Caki2 (cell line): Measurements from ENCODE around the gene KREMEN2. TPM values are rescaled to one million over a fixed set of nuclear protein-coding genes. Genes with fewer than 3 reads are reported as not detected.
"Not testable (repeated sequence)": the region's sequence is repeated elsewhere in the genome, so short reads cannot be mapped to it uniquely, and the experiment has no call there.

ENCODE experiments used
- DNase-seq: peaks from one replicate; pipeline ENCODE4 v3.0.0-alpha.2; 2015; ENCODE audit warnings: low read depth
- in situ Hi-C: cut with HindIII; loops from 2 replicates; pipeline ENCODE4 v1.10.0; 2016; ENCODE audit warnings: low sequenced_read_pairs, low pct_unique_long_range_greater_than_20kb, mixed read lengths
- total RNA-seq: library from RNA; depleted of rRNA; stranded (reverse); fragments of >200 nt; shearing (Covaris generic); gene quantifications from 2 replicates; pipeline ENCODE4 v1.2.3, GENCODE V29; 2014; ENCODE audit warnings: low replicate concordance

Gene KREMEN2
- total RNA-seq, 1 experiment from 2014 or later: 18.2 TPM

DNA sequence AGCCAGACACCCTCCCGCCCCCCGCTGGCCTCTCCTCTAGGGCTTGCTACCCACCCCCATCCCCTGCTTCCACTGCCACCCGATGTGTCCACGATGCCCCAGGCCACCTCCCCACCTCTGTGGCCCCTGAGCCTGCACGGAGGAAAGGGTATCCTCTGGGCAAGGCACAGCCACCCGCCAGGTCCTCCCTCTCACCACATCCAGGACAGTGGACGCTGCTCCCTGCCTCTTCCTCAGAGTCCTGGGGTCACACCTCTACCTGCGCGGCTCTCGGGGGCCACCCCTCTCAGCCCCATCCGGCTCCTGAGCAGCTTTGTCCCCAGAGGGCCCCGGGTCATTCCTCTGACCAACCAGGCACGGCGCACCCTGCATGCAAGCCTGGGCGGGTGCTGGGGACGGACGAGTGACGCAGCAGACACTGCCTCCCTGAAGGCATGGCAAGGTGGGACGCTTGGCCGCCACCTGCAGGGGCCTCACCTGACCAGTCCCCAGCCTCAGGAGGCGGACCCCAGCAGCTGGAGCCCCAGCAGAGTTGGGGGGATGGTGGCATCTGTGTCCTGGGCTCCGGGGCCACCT lies 27.6 kb upstream of the KREMEN2 start:
- DNase-seq: no peak
- in situ Hi-C loops: no loop called here

DNA sequence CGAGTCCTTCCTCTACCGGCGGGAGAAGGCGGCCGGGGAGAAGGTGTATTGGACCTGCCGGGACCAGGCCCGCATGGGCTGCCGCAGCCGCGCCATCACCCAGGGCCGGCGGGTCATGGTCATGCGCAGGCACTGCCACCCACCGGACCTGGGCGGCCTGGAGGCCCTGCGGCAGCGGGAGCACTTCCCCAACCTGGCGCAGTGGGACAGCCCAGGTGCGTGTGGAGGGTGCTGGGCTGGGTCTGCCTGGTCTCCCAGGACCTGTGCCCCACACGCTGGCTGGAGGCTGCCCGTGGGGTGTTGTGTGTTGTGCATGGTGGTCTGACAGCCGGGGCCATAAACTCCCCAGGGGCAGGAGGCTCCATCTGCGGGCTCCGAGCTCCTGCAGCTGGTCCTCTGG lies 26.9 kb upstream of the KREMEN2 start:
- in situ Hi-C loops: no loop called here

DNA sequence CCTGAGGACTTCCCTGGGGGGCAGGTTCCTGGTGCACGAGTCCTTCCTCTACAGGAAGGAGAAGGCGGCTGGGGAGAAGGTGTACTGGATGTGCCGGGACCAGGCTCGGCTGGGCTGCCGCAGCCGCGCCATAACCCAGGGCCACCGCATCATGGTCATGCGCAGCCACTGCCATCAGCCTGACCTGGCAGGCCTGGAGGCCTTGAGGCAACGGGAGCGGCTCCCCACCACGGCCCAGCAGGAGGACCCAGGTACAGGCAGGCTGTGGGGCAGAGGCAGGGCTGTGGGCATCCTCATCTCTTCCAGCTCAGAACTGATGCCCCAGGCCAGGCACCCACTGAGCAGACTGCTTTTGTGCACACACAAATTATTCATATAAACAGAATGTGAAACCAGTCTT lies 25.9 kb upstream of the KREMEN2 start:
- in situ Hi-C loops: no loop called here
- no peak for DNase-seq

More for the DNA sequence above, 26.9 kb upstream of the KREMEN2 start:
- no peak for DNase-seq

DNA sequence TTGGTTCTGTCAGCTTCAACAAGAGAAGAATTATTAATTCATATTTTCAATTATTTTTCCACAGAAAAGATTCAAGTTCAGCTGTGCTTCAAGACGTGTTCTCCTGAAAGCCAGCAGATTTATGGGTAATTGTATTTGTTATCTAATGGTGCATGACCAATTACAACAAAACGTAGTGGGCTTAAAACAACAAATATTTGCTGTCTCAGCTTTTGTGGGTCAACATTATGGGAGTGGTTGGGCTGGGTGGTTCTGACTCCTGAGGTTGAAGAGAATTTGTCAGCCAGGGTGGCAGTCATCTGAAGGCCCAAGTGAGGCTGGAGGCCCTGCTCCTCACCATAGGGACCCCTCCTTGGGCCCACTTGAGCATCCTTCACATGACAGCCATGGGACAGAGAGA lies 24.1 kb upstream of the KREMEN2 start:
- in situ Hi-C loops: no loop called here
- no peak for DNase-seq

DNA sequence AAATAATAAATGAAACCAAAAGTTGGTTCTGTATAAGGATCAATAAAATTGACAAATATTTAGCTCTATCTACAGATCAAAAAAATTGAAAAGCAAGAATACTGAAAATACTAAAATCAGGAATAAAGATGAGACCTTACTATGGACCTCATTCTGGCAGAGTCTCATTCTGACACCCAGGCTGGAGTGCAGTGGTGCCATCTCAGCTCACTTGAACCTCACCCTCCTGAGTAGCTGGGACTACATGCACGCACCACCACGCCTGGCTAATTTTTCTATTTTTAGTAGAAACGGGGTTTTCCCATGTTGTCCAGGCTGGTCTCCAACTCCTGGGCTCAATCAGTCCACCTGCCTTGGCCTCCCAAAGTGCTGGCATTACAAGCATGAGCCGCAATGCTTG lies 22.0 kb upstream of the KREMEN2 start:
- in situ Hi-C loops: no loop called here
- DNase-seq: no peak

DNA sequence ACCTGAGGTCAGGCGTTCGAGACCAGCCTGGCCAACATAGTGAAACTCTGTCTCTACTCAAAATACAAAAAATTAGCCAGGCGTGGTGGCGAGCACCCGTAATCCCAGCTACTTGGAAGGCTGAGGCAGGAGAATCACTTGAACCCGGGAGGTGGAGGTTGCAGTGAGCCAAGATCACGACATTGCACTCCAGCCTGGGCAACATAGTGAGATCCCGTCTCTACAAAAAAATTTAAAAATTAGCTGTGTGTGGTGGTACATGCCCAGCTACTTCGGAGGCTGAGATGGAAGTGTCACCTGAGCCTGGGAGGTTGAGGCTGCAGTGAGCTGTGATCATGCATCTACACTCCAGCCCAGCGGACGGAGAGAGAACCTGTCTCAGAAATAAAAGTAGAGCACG lies 20.4 kb upstream of the KREMEN2 start:
- DNase-seq, in situ Hi-C loops: not testable (repeated sequence)

DNA sequence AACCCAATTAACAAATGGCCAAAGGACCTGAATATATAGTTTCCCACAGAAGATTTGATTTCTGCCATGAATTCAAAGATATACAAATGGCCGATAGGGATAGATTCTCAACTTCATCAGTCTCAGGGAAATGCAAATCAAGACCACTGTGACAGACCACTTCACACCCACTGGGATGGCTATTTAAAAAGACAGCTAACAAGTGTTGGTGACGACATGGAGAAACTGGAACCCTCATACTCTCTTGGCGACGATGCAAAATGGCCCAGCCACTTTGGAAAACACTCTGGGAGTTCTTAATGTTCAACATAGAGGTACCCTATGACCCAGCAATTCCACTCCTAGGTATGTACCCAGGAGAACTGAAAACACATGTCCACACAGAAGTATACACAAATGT lies 17.4 kb upstream of the KREMEN2 start:
- in situ Hi-C loops: no loop called here
- DNase-seq: no peak

DNA sequence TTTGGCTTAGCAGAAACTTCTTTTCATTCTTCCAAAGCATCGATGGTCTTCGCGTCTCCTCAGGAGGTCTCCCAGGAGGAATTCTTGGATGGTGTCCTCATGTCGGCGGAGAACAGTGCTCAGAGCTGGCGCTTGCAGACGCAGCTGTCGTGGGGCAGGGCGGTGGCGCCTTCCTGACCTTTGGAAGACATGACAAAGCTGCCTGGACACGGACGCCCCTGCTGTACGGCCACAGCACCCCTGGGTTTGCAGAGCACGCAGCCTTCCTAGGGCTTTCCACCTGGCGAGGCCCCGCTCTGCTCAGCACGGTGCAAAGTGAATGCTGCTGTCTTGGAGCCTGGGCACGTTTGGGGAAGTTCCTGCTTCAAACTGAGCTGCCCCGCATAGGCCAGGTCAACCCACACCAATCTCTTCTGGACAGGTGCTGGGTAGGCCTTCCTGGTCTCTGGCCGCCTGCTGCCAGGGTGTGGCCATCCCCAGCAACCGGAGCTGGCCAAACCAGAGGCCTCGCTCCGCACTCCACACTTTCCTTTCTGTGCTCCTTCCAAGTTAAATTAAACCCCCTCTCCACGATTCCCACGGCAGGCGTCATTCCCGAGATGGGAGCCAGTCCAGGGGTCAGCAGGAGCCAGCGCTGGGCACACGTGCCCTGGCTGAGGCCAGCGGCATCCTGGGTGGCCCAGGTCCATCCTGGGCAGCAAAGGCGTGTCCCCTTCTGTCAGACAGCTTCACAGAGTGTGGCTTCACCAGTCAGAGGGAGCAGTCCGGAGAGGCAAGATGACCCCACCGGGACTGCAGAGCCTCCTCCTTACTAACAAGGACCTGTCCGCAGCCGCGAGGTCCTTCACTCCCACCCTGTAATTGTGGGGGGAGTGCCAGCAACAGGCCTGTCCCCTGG lies 15.0 kb upstream of the KREMEN2 start:
- no peak for DNase-seq
- in situ Hi-C loops: no loop called here

DNA sequence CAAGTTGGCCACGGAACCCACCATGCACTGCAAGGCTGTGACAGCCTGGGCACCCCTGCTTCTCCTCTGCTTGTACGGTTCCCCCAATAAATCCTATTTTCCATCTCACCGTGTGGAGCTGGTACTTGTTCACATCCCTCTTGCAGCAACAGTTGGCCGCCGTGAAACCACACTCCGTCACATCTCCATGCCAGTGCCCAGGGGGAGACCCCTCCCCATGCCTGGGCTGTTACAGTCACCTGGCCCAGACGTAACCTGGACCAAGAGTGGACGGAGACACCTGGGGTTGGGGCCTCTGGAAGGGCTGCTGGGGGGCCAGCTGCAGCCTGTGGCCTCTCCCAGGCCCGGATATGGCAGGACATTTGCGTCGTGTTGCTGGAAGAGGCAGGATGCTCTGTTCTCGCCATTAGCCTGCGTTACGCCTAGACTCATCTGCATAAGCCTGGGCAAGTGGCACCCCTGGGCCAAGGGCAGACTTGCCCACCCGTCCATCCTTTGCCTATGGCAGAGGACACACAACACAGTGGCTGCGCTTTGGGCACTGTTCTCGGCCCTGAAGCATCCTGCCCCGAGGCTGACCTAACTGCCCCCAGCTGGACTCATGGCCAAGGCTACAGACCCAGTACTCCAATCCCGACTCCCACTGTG lies 14.2 kb upstream of the KREMEN2 start:
- DNase-seq: no peak
- in situ Hi-C loops: no loop called here

DNA sequence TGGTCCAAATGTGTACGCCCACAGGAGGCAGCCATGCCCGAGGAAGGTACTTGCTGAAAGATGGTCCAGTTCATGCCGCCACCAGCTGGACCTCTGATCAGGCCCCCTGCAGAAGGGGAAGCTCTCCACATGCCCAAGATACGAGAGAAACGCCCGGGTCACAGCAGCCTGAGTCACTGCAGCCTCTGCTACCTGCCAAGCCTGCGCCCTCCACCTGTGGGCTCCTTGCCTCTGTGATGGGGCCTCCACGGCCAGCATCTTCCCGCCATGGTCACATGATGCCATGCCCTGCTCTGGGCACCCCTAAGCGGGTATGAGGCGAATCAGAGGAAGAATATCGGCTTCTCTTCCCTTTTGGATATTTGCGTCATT lies 13.7 kb upstream of the KREMEN2 start:
- in situ Hi-C loops: no loop called here

DNA sequence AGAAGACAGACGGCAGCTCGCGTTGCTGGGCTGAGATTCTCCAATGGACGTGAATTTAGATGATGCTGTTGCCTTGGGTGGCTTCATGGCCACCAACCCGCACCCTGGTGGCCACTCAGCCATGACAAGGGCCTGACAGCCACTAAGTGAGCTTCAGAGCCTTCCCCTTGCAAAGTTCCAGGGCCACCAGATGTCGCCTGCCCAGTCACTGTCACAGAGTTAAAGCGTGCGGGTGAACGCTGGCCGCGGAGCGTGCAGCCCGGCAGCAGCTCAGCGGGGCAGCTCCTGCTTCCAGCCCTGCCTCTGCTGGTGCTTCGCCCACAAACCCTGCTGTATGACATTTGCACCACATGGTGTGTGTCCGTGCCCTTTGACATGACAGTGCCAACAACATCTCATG lies 13.3 kb upstream of the KREMEN2 start:
- DNase-seq: no peak
- in situ Hi-C loops: no loop called here

More for the DNA sequence above, 13.7 kb upstream of the KREMEN2 start:
- no peak for DNase-seq

DNA sequence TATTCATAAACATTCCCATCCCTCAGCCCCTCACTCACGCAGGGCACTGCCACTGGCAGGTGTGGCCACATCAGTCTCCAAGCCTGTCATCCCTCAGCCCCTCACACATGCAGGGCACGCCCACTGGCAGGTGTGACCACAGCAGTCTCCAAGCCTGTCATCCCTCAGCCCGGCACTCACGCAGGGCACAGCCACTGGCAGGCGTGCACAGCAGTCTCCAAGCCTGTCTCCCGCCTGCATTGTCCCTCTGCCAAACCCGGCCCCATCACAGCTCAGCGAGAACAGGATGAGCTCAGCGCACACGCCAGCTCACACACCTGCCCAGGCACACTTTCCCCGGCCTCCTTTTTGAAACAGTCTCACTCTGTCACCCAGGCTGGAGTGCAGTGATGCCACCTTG lies 11.4 kb upstream of the KREMEN2 start:
- no peak for DNase-seq
- in situ Hi-C loops: no loop called here

DNA sequence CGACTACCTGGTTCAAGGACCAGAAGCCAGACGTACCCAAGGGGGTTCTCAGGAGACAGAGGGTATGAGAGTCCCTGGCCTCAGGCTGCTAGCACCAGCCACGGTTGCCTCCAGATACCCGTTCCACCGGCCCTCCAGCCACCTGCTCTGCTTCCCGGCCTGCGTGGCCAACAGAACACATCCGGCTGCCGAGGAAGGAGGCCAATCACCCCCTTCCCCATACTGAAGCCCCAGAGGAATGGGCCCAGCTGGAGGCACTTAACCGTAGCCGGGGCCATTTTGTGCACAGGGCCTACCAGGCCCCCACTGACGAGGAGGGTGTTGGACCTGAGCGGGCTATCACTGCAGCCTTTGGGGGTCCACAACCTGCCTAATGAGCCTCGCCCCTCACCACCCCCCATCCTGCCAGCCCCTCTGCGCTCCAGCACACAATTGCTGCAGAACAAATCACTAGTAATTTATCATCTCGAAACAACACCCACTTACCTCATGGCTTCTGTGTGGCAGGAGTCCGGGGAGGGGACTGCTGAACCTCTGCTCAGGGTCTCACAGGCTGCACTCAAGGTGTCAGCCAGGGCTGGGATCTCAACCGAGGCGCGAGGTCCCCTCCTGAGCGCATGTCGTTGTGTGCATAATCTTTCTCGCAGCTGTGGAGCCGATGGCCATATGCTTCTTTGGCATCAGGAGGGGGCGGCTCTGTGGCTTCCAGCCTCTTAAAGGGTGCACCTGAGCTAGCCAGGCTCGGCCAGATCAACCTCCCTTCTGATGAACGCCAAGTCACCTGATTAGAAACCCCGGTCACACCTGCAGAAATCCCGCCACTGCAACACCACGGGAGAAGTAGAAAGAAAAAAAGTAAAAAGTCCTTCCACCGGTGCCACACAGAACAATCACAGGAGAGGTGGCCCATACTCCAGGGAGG lies 10.1 kb upstream of the KREMEN2 start:
- in situ Hi-C loops: no loop called here
- DNase-seq: no peak

DNA sequence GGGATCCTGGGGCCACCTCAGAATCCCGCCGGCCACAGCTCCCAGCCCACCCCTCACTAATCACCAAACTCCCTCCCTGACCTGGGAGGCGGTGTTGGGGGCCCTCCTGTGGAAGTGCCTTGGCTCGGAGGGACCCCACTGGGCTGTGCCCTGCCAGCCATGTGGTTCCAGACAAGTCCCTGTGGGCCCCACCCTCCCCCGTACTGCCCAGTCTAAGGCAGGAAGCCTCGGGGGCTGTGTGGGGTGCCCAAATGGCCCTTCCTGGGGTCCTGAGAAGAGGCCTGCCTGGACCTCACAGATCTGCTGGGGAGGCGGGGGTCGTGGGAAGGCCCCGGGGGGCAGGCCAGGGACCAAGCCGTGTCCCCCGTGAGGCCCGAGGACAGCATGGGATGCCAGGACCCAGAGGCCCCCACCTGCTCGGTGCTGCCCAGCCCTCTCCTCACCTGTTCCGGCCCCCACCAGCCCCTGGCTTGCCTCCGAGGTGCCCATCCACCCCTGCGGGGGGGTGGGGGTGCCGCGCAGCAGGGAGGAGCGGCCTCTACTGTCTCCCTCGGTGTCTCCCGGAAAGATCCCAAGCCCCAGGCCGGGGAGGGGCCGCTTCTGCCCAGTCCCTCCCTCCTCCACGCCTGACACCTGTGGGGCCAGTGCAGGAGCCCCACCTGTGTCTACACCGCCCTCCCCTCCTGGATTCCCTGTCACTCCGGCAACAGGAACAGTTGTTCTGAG lies 9.3 kb upstream of the KREMEN2 start:
- in situ Hi-C loops: no loop called here
- no peak for DNase-seq

DNA sequence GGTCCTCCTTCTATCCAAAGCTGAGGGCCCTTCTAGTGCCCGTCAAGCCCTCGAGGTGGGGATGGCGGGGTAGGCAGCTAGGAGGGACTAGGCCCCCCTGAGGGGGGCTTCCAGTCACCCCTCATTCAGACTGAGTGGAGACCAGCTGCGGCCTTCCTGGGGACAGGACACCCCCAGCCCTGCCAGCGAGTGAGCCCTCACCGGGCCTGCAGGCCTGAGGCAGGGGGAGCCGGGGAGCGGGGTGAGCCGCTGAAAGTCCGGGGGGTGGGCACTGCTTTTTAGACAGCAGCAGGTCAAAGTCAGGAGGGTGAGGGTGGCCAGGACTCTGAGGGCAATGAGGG lies 8.7 kb upstream of the KREMEN2 start:
- in situ Hi-C loops: no loop called here
- DNase-seq: no peak

DNA sequence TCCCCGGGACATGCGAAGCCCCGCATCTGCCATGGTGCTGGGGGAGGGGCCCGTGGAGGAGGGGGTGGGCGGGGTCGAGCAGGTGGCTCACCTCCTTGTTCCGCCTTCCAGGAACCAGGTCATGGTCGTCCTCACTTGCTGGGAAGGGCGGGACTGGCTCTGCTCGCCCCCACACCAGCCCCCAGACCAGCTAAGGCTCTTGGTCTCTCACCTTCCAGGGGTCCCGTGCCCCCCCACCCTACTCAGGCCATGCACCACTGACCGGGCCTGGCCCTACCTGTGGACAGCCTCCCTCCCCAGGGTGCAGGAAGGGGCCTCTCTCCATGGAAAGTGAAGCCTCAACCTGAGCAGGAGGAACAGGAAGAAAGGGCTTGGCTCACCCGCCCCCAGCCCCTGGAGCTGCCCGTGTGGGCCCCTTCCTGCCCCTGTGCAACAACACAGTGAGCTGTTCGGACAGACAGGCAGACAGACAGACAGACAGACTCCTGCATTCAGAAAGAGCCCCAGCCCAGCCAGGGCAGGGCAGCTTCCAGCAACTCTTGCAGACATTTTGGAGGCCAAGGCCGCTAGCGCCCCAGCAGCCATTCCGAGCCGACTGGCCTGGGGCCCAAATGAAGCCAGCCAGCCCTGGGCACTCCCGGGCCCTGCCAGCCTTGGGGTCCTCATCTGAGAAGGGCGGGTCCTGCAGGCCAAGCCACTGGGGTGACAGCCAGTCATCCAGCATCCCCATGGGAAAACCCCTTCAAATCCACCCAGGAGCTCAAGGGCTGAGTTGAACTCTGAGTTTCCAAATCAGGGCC lies 8.1 kb upstream of the KREMEN2 start:
- no peak for DNase-seq
- in situ Hi-C loops: no loop called here

DNA sequence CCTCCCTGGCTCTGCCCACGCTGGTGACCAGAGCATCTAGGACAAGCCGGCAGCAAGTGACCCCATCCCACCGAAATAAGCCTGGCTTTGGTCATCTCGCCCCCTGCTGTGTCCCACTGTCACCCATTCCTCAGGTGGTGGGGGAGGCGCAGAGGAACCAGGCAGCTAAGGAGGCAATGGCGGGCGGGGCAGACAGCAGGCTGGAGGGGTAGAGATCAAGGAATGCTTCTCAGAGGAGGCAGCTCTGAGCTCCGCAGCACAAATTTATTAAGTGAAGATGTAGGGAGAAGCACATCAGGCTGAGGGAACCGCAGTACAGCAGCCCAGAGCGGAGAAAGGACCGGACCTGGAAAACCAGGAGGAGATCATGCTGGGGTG lies 7.5 kb upstream of the KREMEN2 start:
- in situ Hi-C loops: no loop called here
- DNase-seq: no peak
